H1 (cell line): Measurements from ENCODE around the gene EZH2. TPM values are rescaled to one million over a fixed set of nuclear protein-coding genes. Genes with fewer than 3 reads are reported as not detected.

Experiments used
- CTCF ChIA-PET: fragments of 300-600 bp; sonication (Branson Sonifier 250); formaldehyde crosslinking; loops from one replicate; lab custom pipeline; 2021; ENCODE audit not compliant: partially characterized antibody; lab: Charles Lee
- POLR2A ChIA-PET: fragments of 300-600 bp; sonication (Branson Sonifier 250); formaldehyde crosslinking; loops from one replicate; lab custom pipeline; 2021; ENCODE audit warnings: inconsistent platforms; ENCODE audit not compliant: partially characterized antibody; lab: Charles Lee
- DNase-seq, 2 experiments: peaks; one replicate each; pipeline versions ENCODE4 v3.0.0 to v3.0.0-alpha.2; 2010 to 2022; ENCODE audit warnings: low spot score in 2 of 2, low read depth in 1 of 2, mixed read lengths in 1 of 2
- FAIRE-seq: peaks from 2 replicates; lab custom pipeline; 2011; peaks lifted over from hg19 to GRCh38; lab: Jason Lieb, UNC
- H2AFZ ChIP-seq: 2 replicates; pipeline ENCODE4 v1.8.1; 2012; ENCODE audit warnings: low read length, inconsistent platforms
- H2AK5ac ChIP-seq: 2 replicates; pipeline ENCODE4 v1.6.1; 2013; ENCODE audit warnings: low read depth, low read length
- H2BK120ac ChIP-seq: replicated peaks from 2 replicates; pipeline ENCODE3; 2013; ENCODE audit warnings: low read depth, low read length, inconsistent platforms
- H2BK12ac ChIP-seq: 2 replicates; pipeline ENCODE4 v1.6.1; 2013; ENCODE audit warnings: low read depth, low read length
- H2BK15ac ChIP-seq: 2 replicates; pipeline ENCODE4 v1.6.1; 2013; ENCODE audit warnings: low read length
- H2BK20ac ChIP-seq: 2 replicates; pipeline ENCODE4 v1.6.1; 2013; ENCODE audit warnings: low read length
- H2BK5ac ChIP-seq: 2 replicates; pipeline ENCODE4 v1.6.1; 2013; ENCODE audit warnings: low read depth, low read length
- H3K14ac ChIP-seq: 2 replicates; pipeline ENCODE4 v1.6.1; 2013; ENCODE audit warnings: inconsistent platforms; ENCODE audit not compliant: insufficient read length
- H3K18ac ChIP-seq: 2 replicates; pipeline ENCODE4 v1.6.1; 2013; ENCODE audit warnings: low read length; ENCODE audit errors: extremely low read depth
- H3K23ac ChIP-seq: 2 replicates; pipeline ENCODE4 v1.6.1; 2013; ENCODE audit warnings: inconsistent platforms; ENCODE audit not compliant: insufficient read length
- H3K23me2 ChIP-seq: 2 replicates; pipeline ENCODE4 v1.6.1; 2013; ENCODE audit warnings: low read depth, low read length
- H3K27ac ChIP-seq: 2 replicates; pipeline ENCODE4 v1.6.1; 2011; ENCODE audit warnings: low read depth, low read length, inconsistent platforms
- H3K27me3 ChIP-seq, 4 experiments: replicated peaks in 1 of 4; 1 replicate in 1 of 4; 2 replicates in 3 of 4; pipeline versions ENCODE4 v1.6.1 to v1.8.1; 2011 to 2013; ENCODE audit warnings: low read length in 3 of 4, mild to moderate bottlenecking in 3 of 4, inconsistent platforms in 2 of 4, mixed read lengths in 2 of 4, moderate library complexity in 1 of 4; ENCODE audit not compliant: control insufficient read depth in 3 of 4, insufficient read depth in 3 of 4; ENCODE audit errors: extremely low read depth in 1 of 4
- H3K36me3 ChIP-seq, 4 experiments: 2 replicates each; pipeline versions ENCODE4 v1.6.1 to v1.8.1; 2011 to 2013; ENCODE audit warnings: mild to moderate bottlenecking in 4 of 4, low read length in 3 of 4, moderate library complexity in 2 of 4, control low read depth in 1 of 4, inconsistent platforms in 1 of 4; ENCODE audit not compliant: insufficient read depth in 4 of 4, control insufficient read depth in 2 of 4
- H3K4ac ChIP-seq: replicated peaks from 2 replicates; pipeline ENCODE3; 2013; ENCODE audit warnings: low read length, low read depth, mixed read lengths, inconsistent platforms; ENCODE audit not compliant: insufficient read length
- H3K4me1 ChIP-seq, 4 experiments: replicated peaks in 1 of 4; 1 replicate in 1 of 4; 2 replicates in 3 of 4; pipeline versions ENCODE4 v1.6.1 to v1.8.1; 2011 to 2013; ENCODE audit warnings: low read length in 3 of 4, inconsistent platforms in 2 of 4, mixed read lengths in 1 of 4; ENCODE audit not compliant: insufficient read depth in 4 of 4, control insufficient read depth in 3 of 4
- H3K4me2 ChIP-seq, 2 experiments: 2 replicates each; pipeline versions ENCODE4 v1.6.1 to v1.8.1; 2011 to 2013; ENCODE audit warnings: low read depth in 2 of 2, low read length in 2 of 2, control low read depth in 1 of 2, inconsistent platforms in 1 of 2, mild to moderate bottlenecking in 1 of 2; ENCODE audit not compliant: insufficient read depth in 1 of 2
- H3K4me3 ChIP-seq, 4 experiments: fragments of 200-600, 300-600 bp in 1 of 4; sonication (generic), shearing (Covaris generic), sonication (Bioruptor Twin) in 1 of 4; 2 replicates each; pipeline versions ENCODE4 v1.5.1 to v1.8.1; 2011 to 2016; ENCODE audit warnings: low read length in 4 of 4, low read depth in 3 of 4, control low read depth in 2 of 4, inconsistent platforms in 2 of 4, mild to moderate bottlenecking in 2 of 4, mixed read lengths in 1 of 4, moderate library complexity in 1 of 4; ENCODE audit not compliant: insufficient read depth in 2 of 4; ENCODE audit errors: extremely low read depth in 1 of 4
- H3K56ac ChIP-seq: replicated peaks from 2 replicates; pipeline ENCODE3; 2013; ENCODE audit warnings: low read depth, mild to moderate bottlenecking, mixed read lengths, low read length, inconsistent platforms; ENCODE audit not compliant: insufficient read length
- H3K79me1 ChIP-seq: 2 replicates; pipeline ENCODE4 v1.6.1; 2013; ENCODE audit warnings: low read depth, low read length, control low read depth
- H3K79me2 ChIP-seq, 2 experiments: 2 replicates each; pipeline versions ENCODE4 v1.6.1 to v1.8.1; 2012 to 2013; ENCODE audit warnings: low read length in 2 of 2, mild to moderate bottlenecking in 2 of 2, inconsistent platforms in 1 of 2; ENCODE audit not compliant: insufficient read depth in 2 of 2, control insufficient read depth in 1 of 2
- H3K9ac ChIP-seq, 4 experiments: replicated peaks in 1 of 4; 1 replicate in 1 of 4; 2 replicates in 3 of 4; pipeline versions ENCODE4 v1.6.1 to v1.8.1; 2011 to 2013; ENCODE audit warnings: low read depth in 3 of 4, low read length in 3 of 4, control low read depth in 2 of 4, mild to moderate bottlenecking in 2 of 4, moderate library complexity in 2 of 4, inconsistent platforms in 1 of 4; ENCODE audit errors: extremely low read depth in 1 of 4
- H3K9me3 ChIP-seq, 2 experiments: 2 replicates each; pipeline versions ENCODE4 v1.6.1 to v1.8.1; 2012 to 2013; ENCODE audit warnings: mild to moderate bottlenecking in 2 of 2, moderate library complexity in 2 of 2, control low read depth in 1 of 2, inconsistent platforms in 1 of 2, low read depth in 1 of 2, low read length in 1 of 2, mixed read lengths in 1 of 2; ENCODE audit not compliant: insufficient read depth in 2 of 2
- H4K20me1 ChIP-seq, 2 experiments: replicated peaks in 1 of 2; 2 replicates each; pipeline versions ENCODE3 to v1.8.1; 2011 to 2013; ENCODE audit warnings: inconsistent platforms in 2 of 2, low read length in 2 of 2, mild to moderate bottlenecking in 1 of 2; ENCODE audit not compliant: insufficient read depth in 2 of 2, control insufficient read depth in 1 of 2
- H4K5ac ChIP-seq: 2 replicates; pipeline ENCODE4 v1.6.1; 2013; ENCODE audit warnings: low read length, low read depth, mixed read lengths, inconsistent platforms; ENCODE audit not compliant: insufficient read length
- H4K8ac ChIP-seq: 2 replicates; pipeline ENCODE4 v1.8.0; 2013; ENCODE audit warnings: mild to moderate bottlenecking, moderate library complexity, low read length, inconsistent platforms; ENCODE audit not compliant: insufficient read depth; ENCODE audit errors: extremely low read depth
- H4K91ac ChIP-seq: replicated peaks from 2 replicates; pipeline ENCODE3; 2013; ENCODE audit warnings: low read length, mixed read lengths, inconsistent platforms; ENCODE audit not compliant: insufficient read length
- GTF2F1 ChIP-seq: IDR thresholded peaks from 2 replicates; pipeline ENCODE4 v1.6.1; 2012; ENCODE audit warnings: low read depth, low read length, improper control_type of control experiment, borderline replicate concordance
- KDM4A ChIP-seq: IDR thresholded peaks from one replicate; pipeline ENCODE4 v1.7.1; 2012; ENCODE audit warnings: low read depth, mild to moderate bottlenecking, moderate library complexity, low read length, inconsistent platforms; ENCODE audit not compliant: severe bottlenecking
- NANOG ChIP-seq: IDR thresholded peaks from 2 replicates; pipeline ENCODE4 v1.6.1; 2011; ENCODE audit warnings: low read length, low read depth, mild to moderate bottlenecking, inconsistent platforms; ENCODE audit not compliant: insufficient read depth, poor library complexity, severe bottlenecking
- PHF8 ChIP-seq: fragments of 200-600 bp; sonication (generic); conservative IDR thresholded peaks from 2 replicates; pipeline ENCODE4 v1.7.1; 2012; ENCODE audit warnings: low read depth, mild to moderate bottlenecking, inconsistent platforms, low read length, moderate library complexity
- SIX5 ChIP-seq: IDR thresholded peaks from 2 replicates; pipeline ENCODE4 v1.6.1; 2011; ENCODE audit warnings: mild to moderate bottlenecking, low read depth, low read length
- TCF12 ChIP-seq: IDR thresholded peaks from 2 replicates; pipeline ENCODE4 v1.6.1; 2011; ENCODE audit warnings: low read depth, mild to moderate bottlenecking, low read length
- WGBS, 2 experiments: shearing (Covaris generic) in 1 of 2; methylation state at CpG; one replicate each; pipeline versions ENCODE4 v1.1.6 to v1.1.7; 2013 to 2015; ENCODE audit warnings: low lambda C conversion rate in 2 of 2, mixed read lengths in 2 of 2, inconsistent platforms in 1 of 2, low coverage in 1 of 2, missing lambda C conversion rate in 1 of 2; ENCODE audit not compliant: insufficient replicate concordance in 2 of 2, insufficient coverage in 1 of 2, insufficient read length in 1 of 2; ENCODE audit errors: extremely low coverage in 1 of 2, missing lambda C conversion rate in 1 of 2; 5-methylcytosine and 5-hydroxymethylcytosine counted together
- polyA plus RNA-seq, 7 experiments: library from polyadenylated mRNA; depleted of rRNA in 3 of 7; stranded (reverse) in 5 of 7; unstranded in 2 of 7; fragments of >200 nt in 5 of 7; fragments of 200-250 nt in 2 of 7; gene quantifications; 1 replicate in 5 of 7; 2 replicates in 1 of 7; 4 replicates in 1 of 7; pipeline versions ENCODE4 v1.2.1 to v1.2.3, GENCODE V29; 2011 to 2013; ENCODE audit warnings: missing spikeins in 2 of 7, mixed read lengths in 2 of 7
- total RNA-seq: library from RNA; stranded (reverse); fragmentation: NEBNext Ultra II Directional; extraction: Animal tissue kit (Norgen Biotek cat#: 25700); gene quantifications from 2 replicates; pipeline ENCODE4 v1.2.1, GENCODE V29; 2021

Gene EZH2
- total and polyA plus RNA-seq, 2 of the 8 experiments (the other 6 are each of a cell fraction or from before 2014, with no cell fraction given), result 28.9 to 49.0 TPM

GRCh38 chr7:148831782-148832181 lies 52.3 kb downstream of the EZH2 start:
- peaks cover 0 to 29% of the 10 kb centered on the region in 2 experiments; a peak in 2 of 4 replicates for H3K79me2 ChIP-seq
- H2BK5ac ChIP-seq, result no peak overlapping the region
- POLR2A ChIA-PET, result no interaction called here
- no peaks in the 10 kb centered on the region for H3K9me3 ChIP-seq
- H2BK120ac ChIP-seq, result no peak overlapping the region
- no peak overlapping the region for H4K8ac ChIP-seq
- H2AFZ ChIP-seq, result no peak overlapping the region
- H3K9ac ChIP-seq, result no peak overlapping the region
- H3K23me2 ChIP-seq, result no peaks in the 10 kb centered on the region
- no peak overlapping the region for H4K5ac ChIP-seq
- WGBS, 2 experiments, result 94% methylated on average over 2 of the region's 2 CpGs; no CpG with 5 or more reads in 1 of the 2 experiments
- H3K23ac ChIP-seq, result no peak overlapping the region
- H2BK12ac ChIP-seq, result no peak overlapping the region
- DNase-seq, result no peak
- H2BK15ac ChIP-seq, result no peak overlapping the region
- peaks cover 2 to 5% of the 10 kb centered on the region in 2 experiments for H4K20me1 ChIP-seq
- H3K79me1 ChIP-seq, result peaks cover 1% of the 10 kb centered on the region; the same call in 1 of the 2 replicates
- TF ChIP-seq GTF2F1, result no peak
- TF ChIP-seq KDM4A, result no peak
- TF ChIP-seq SIX5, result no peak
- TF ChIP-seq TCF12, result no peak
- no peak for TF ChIP-seq NANOG
- TF ChIP-seq PHF8, result no peak
- no peak overlapping the region for H4K91ac ChIP-seq
- H3K4me2 ChIP-seq, result no peak overlapping the region
- no peak overlapping the region for H3K4me3 ChIP-seq
- H3K18ac ChIP-seq, result no peak overlapping the region
- no peak overlapping the region for H3K27ac ChIP-seq
- no peak overlapping the region for H2BK20ac ChIP-seq
- no peaks in the 10 kb centered on the region for H3K27me3 ChIP-seq
- H3K4me1 ChIP-seq, result no peaks in the 10 kb centered on the region
- CTCF ChIA-PET, result interaction anchor here (0.6 to 2.2 kb wide), 5 partner anchors 11 to 61 kb away, joined by 3 to 7 read pairs (median 3); no protein-coding TSS in a partner anchor
- H3K14ac ChIP-seq, result no peak overlapping the region
- no peak overlapping the region for H2AK5ac ChIP-seq
- no peak for FAIRE-seq
- no peak overlapping the region for H3K56ac ChIP-seq
- peaks cover 0 to 23% (median 11%) of the 10 kb centered on the region in 4 experiments; a peak in 5 of 8 replicates for H3K36me3 ChIP-seq
- no peak overlapping the region for H3K4ac ChIP-seq
